Gastroesophageal sphincter (tissue), 4 donors: ENCODE data around the gene IL34. TPM values are rescaled to one million over a fixed set of nuclear protein-coding genes. Genes with fewer than 3 reads are reported as not detected.
A peak's percentile ranks its signal among the peaks of the same experiment; 100 is the strongest.

Experiments
- ATAC-seq: fragments of 150-250 bp; one replicate; pipeline ENCODE4 v1.9.1; 2016; ENCODE audit warnings: mild to moderate bottlenecking, moderate library complexity
- H3K27ac ChIP-seq, 4 donors: fragments of 200-600 bp; sonication (generic) in 3 of 4; 1 replicate in 3 of 4; 2 replicates in 1 of 4; pipeline ENCODE4 v1.5.1; 2016 to 2019
- H3K27me3 ChIP-seq: fragments of 200-600 bp; sonication (generic); one replicate; pipeline ENCODE4 v1.5.1; 2019
- H3K36me3 ChIP-seq, 2 donors: fragments of 200-600 bp; sonication (generic); one replicate each; pipeline ENCODE4 v1.5.1; 2019; ENCODE audit warnings: control low read depth in 1 of 2
- H3K4me1 ChIP-seq, 3 donors: fragments of 200-600 bp; sonication (generic); 1 replicate in 2 of 3; 2 replicates in 1 of 3; pipeline ENCODE4 v1.5.1; 2016 to 2019; ENCODE audit warnings: control low read depth in 2 of 3
- H3K4me3 ChIP-seq, 2 donors: fragments of 200-600 bp; sonication (generic); one replicate each; pipeline ENCODE4 v1.5.1; 2019; ENCODE audit warnings: mild to moderate bottlenecking in 1 of 2, moderate library complexity in 1 of 2
- H3K9me3 ChIP-seq, 3 donors: fragments of 200-600 bp; sonication (generic); one replicate each; pipeline ENCODE4 v1.5.1; 2017 to 2019; ENCODE audit warnings: control low read depth in 2 of 3
- CTCF ChIP-seq, 4 experiments: fragments of 200-600 bp in 2 of 4; fragments of 450-650 bp in 2 of 4; sonication (generic) in 1 of 4; IDR thresholded peaks; one replicate each; pipeline ENCODE4 v1.5.1; 2017 to 2019; ENCODE audit warnings: antibody characterized with exemption in 4 of 4, mild to moderate bottlenecking in 2 of 4, moderate library complexity in 2 of 4
- EP300 ChIP-seq: sonication (generic); formaldehyde crosslinking; IDR thresholded peaks from one replicate; pipeline ENCODE4 v1.6.1; 2017; ENCODE audit warnings: antibody characterized with exemption, mild to moderate bottlenecking
- POLR2A ChIP-seq, 2 donors: fragments of 450-650 bp; IDR thresholded peaks; one replicate each; pipeline ENCODE4 v1.6.1; 2017; ENCODE audit warnings: antibody characterized with exemption in 2 of 2, mild to moderate bottlenecking in 2 of 2, moderate library complexity in 1 of 2
- POLR2AphosphoS5 ChIP-seq: sonication (generic); formaldehyde crosslinking; IDR thresholded peaks from one replicate; pipeline ENCODE4 v1.6.1; 2017; ENCODE audit warnings: antibody characterized with exemption
- WGBS, 2 donors: methylation state at CpG; one replicate each; pipeline ENCODE4 v1.1.5; 2018; ENCODE audit warnings: low coverage in 1 of 2; 5-methylcytosine and 5-hydroxymethylcytosine counted together
- total RNA-seq, 4 donors: library from RNA; depleted of rRNA; stranded (reverse); fragments of >200 nt; gene quantifications; one replicate each; pipeline ENCODE4 v1.1.0, GENCODE V29; 2016

Gene IL34
- total RNA-seq, 4 donors from 2014 or later = 1.6 to 4.1 (median 2.8) TPM

- Histone ChIP-seq H3K27ac (peak overlapping the region in 3 of 4 donors; percentile 43 to 98 (median 50)), H3K36me3 (peaks cover 0 to 99% of the 10 kb centered on the region in 2 donors), H3K9me3 (no peaks in the 10 kb centered on the region), H3K4me3 (no peak overlapping the region), H3K27me3 (no peaks in the 10 kb centered on the region), H3K4me1 (peaks cover 0 to 44% (median 0%) of the 10 kb centered on the region in 3 donors)
- ATAC-seq = no peak
- no peak for TF ChIP-seq POLR2AphosphoS5
- no peak for TF ChIP-seq POLR2A (IDR thresholded peaks at IDR 0.05)
- TF ChIP-seq CTCF (IDR thresholded peaks at IDR 0.05) = no peak
- no peak for TF ChIP-seq EP300
- 40 to 77% methylated on average over 1 to 6 of the region's 18 CpGs for WGBS, 2 donors
Observed at GRCh38 chr16:70674221-70675014, 28.1 kb downstream of the IL34 start.

- H3K27me3 ChIP-seq = no peaks in the 10 kb centered on the region
- no peak overlapping the region for H3K4me3 ChIP-seq
- H3K9me3 ChIP-seq = no peaks in the 10 kb centered on the region
- peaks cover 0 to 59% (median 9%) of the 10 kb centered on the region in 3 donors for H3K4me1 ChIP-seq
- TF ChIP-seq CTCF (IDR thresholded peaks at IDR 0.05) (no peak), POLR2A (IDR thresholded peaks at IDR 0.05) (no peak), POLR2AphosphoS5 (no peak), EP300 (no peak)
- ATAC-seq = no peak
- H3K36me3 ChIP-seq = peaks cover 0 to 87% of the 10 kb centered on the region in 2 donors
- 100% methylated on average over 1 of the region's 7 CpGs; no CpG with 5 or more reads in 1 of the 2 donors for WGBS, 2 donors
- H3K27ac ChIP-seq = peak overlapping the region in 3 of 4 donors; percentile 55 to 98 (median 97)
Observed at GRCh38 chr16:70675851-70676513, 29.6 kb downstream of the IL34 start.

GRCh38 chr16:70676675-70677498 lies 30.5 kb downstream of the IL34 start:
- WGBS, 2 donors = 81 to 85% methylated on average over 4 to 6 of the region's 14 CpGs
- peaks cover 0 to 68% (median 18%) of the 10 kb centered on the region in 3 donors for H3K4me1 ChIP-seq
- peaks cover 0 to 78% of the 10 kb centered on the region in 2 donors for H3K36me3 ChIP-seq
- H3K27ac ChIP-seq = peak overlapping the region in 3 of 4 donors; percentile 55 to 98 (median 97)
- no peak for ATAC-seq
- TF ChIP-seq EP300 (no peak), POLR2AphosphoS5 (no peak), POLR2A (IDR thresholded peaks at IDR 0.05) (no peak), CTCF (IDR thresholded peaks at IDR 0.05) (no peak)
- H3K4me3 ChIP-seq = no peak overlapping the region
- H3K9me3 ChIP-seq = no peaks in the 10 kb centered on the region
- H3K27me3 ChIP-seq = no peaks in the 10 kb centered on the region

GRCh38 chr16:70677499-70678120 lies 31.3 kb downstream of the IL34 start:
- Histone ChIP-seq H3K9me3 (no peaks in the 10 kb centered on the region), H3K4me1 (peaks cover 0 to 75% (median 26%) of the 10 kb centered on the region in 3 donors), H3K4me3 (no peak overlapping the region), H3K36me3 (peaks cover 0 to 72% of the 10 kb centered on the region in 2 donors), H3K27ac (peak overlapping the region in 3 of 4 donors; percentile 48 to 98 (median 97)), H3K27me3 (no peaks in the 10 kb centered on the region)
- no peak for TF ChIP-seq CTCF (IDR thresholded peaks at IDR 0.05)
- no peak for TF ChIP-seq POLR2A (IDR thresholded peaks at IDR 0.05)
- no peak for TF ChIP-seq EP300
- TF ChIP-seq POLR2AphosphoS5 = no peak
- 100% methylated on average over 3 of the region's 15 CpGs; no CpG with 5 or more reads in 1 of the 2 donors for WGBS, 2 donors
- no peak for ATAC-seq
